Aorta (tissue), 5 donors: Measurements from ENCODE around the gene GSTM1. TPM values are rescaled to one million over a fixed set of nuclear protein-coding genes. Genes with fewer than 3 reads are reported as not detected.

Source experiments
- ATAC-seq: fragments of 200-7000 bp; cut with Tn5 transposase; one replicate; pipeline ENCODE4 v1.9.1; 2022; ENCODE audit warnings: moderate library complexity; ENCODE audit not compliant: low FRiP score
- DNase-seq, 2 donors: peaks; one replicate each; pipeline ENCODE4 v3.0.0-alpha.2; 2020
- H3K27ac ChIP-seq, 2 donors: one replicate each; pipeline ENCODE4 v1.5.1; 2013; ENCODE audit warnings: low read length in 2 of 2, mild to moderate bottlenecking in 2 of 2, moderate library complexity in 2 of 2, control low read depth in 1 of 2, inconsistent platforms in 1 of 2, low read depth in 1 of 2
- H3K27me3 ChIP-seq, 2 donors: one replicate each; pipeline ENCODE4 v1.6.1; 2013; ENCODE audit warnings: control low read depth in 1 of 2, low read length in 1 of 2, mild to moderate bottlenecking in 1 of 2, moderate library complexity in 1 of 2; ENCODE audit not compliant: insufficient read depth in 2 of 2, control insufficient read depth in 1 of 2
- H3K36me3 ChIP-seq, 2 donors: one replicate each; pipeline ENCODE4 v1.6.1; 2013; ENCODE audit warnings: control low read depth in 1 of 2, low read length in 1 of 2, mild to moderate bottlenecking in 1 of 2; ENCODE audit not compliant: insufficient read depth in 2 of 2, control insufficient read depth in 1 of 2
- H3K4me1 ChIP-seq, 2 donors: one replicate each; pipeline ENCODE4 v1.6.1; 2013; ENCODE audit warnings: low read length in 2 of 2, control low read depth in 1 of 2, mild to moderate bottlenecking in 1 of 2, moderate library complexity in 1 of 2; ENCODE audit not compliant: insufficient read depth in 2 of 2, control insufficient read depth in 1 of 2
- H3K4me3 ChIP-seq, 2 donors: one replicate each; pipeline ENCODE4 v1.5.1; 2013; ENCODE audit warnings: low read length in 2 of 2, control low read depth in 1 of 2, mild to moderate bottlenecking in 1 of 2
- H3K9me3 ChIP-seq: one replicate; pipeline ENCODE4 v1.6.1; 2013; ENCODE audit warnings: mild to moderate bottlenecking, low read length; ENCODE audit not compliant: control insufficient read depth
- WGBS, 2 donors: extraction: QIAGEN DNeasy Blood & Tissue Kit; methylation state at CpG; one replicate each; pipeline ENCODE4 v1.1.7; 2013; 5-methylcytosine and 5-hydroxymethylcytosine counted together
- intact Hi-C, 2 donors: fragments of 100-400 bp; cut with DNase I; formaldehyde crosslinking; loops; one replicate each; pipeline versions ENCODE4 v1.14.2 to v1.15.0; 2022
- long read RNA-seq, 2 donors: library from polyadenylated mRNA; unstranded; transcript quantifications; one replicate each; pipeline ENCODE4 v2.0.0, GENCODE V29; 2020 to 2021
- polyA plus RNA-seq, 2 donors: library from polyadenylated mRNA; stranded (reverse); fragments of 200-250 nt; gene quantifications; one replicate each; pipeline ENCODE4 v1.2.3, GENCODE V29; 2013
- total RNA-seq, 2 donors: library from RNA; stranded (reverse); fragmentation: NEBNext Ultra II Directional; extraction: Animal tissue kit (Norgen Biotek cat#: 25700); gene quantifications; one replicate each; pipeline ENCODE4 v1.2.1, GENCODE V29; 2021
- donor health status: healthy with polysubstance abuse.
- donor health status: Bipolar disorder and iron deficiency.
- donor health status: DM: no; HTN: no; CAD: no.
- donor health status: DM: no; HTN: no; CAD: no.
- donor health status: DM: yes; HTN: yes; CAD: no.

Gene GSTM1
- 10 to 100 TPM in 1 of 2 donors, not detected in 1; 63.8 TPM for total RNA-seq
- polyA plus RNA-seq, result 10 to 100 TPM; 42.4 to 54.4 TPM
- long read RNA-seq, donor 1, partial matches to known transcripts, result 0 of 1 reads
- long read RNA-seq, donor 1, other reads (novel, unspliced or antisense), result 1 of 1 reads
- long read RNA-seq, donor 2, transcript GSTM1-201 (8 exons, 1,161 nt), result major isoform, 11 of 15 reads
- long read RNA-seq, donor 2, partial matches to known transcripts, result 0 of 15 reads
- long read RNA-seq, donor 2, other reads (novel, unspliced or antisense), result 2 of 15 reads

DNA sequence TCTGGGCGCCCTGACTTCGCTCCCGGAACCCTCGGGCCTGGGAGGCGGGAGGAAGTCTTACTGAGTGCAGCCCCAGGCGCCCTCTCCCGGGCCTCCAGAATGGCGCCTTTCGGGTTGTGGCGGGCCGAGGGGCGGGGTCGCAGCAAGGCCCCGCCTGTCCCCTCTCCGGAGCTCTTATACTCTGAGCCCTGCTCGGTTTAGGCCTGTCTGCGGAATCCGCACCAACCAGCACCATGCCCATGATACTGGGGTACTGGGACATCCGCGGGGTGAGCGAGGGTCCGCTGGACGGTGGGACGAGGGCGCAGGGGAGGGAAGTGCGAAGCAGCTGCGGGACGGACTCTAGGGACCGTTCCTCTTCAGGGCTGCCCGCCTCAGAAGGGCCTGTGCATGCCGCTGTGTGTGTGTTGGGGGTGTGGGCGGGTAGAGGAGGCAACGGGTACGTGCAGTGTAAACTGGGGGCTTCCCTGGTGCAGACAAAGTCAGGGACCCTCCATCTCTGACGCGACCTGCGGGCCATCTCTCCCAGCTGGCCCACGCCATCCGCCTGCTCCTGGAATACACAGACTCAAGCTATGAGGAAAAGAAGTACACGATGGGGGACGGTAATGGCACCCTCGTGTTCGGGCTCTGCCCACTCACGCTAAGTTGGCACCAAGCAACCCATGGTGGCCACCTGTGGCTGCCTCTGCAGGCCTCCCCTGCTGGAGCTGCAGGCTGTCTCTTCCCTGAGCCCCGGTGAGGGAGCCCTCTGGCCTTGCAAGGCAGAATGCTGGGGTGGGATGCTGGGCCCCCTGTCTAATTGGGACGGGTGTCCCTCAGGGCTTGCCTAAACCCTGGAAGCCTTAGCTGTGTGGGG lies at the start of gene GSTM1:
TSS of gene GSTM1 (plus strand) at position 177 of the 859 bp plus-strand sequence. CDS start at position 234, 57 bp downstream.
- no peaks in the 10 kb centered on the region for H3K36me3 ChIP-seq
- no peak for ATAC-seq
- no peaks in the 10 kb centered on the region for H3K9me3 ChIP-seq
- peak in 1 of 2 donors; percentile 93 for DNase-seq
- 1 to 2% methylated on average over 19 to 46 of the region's 46 CpGs for WGBS, 2 donors
- H3K4me3 ChIP-seq, result peak within 1 kb of the TSS in 1 of 2 donors; percentile 37
- H3K4me1 ChIP-seq, result no peaks in the 10 kb centered on the region
- H3K27ac ChIP-seq, result peak within 1 kb of the TSS in 1 of 2 donors; percentile 66
- H3K27me3 ChIP-seq, result no peaks in the 10 kb centered on the region
- intact Hi-C loops, result loop anchor here in 1 of 2 donors (2.0 to 5.0 kb wide), 2 partner anchors 47 to 141 kb away; partner anchors contain the start of gene GNAI3

DNA sequence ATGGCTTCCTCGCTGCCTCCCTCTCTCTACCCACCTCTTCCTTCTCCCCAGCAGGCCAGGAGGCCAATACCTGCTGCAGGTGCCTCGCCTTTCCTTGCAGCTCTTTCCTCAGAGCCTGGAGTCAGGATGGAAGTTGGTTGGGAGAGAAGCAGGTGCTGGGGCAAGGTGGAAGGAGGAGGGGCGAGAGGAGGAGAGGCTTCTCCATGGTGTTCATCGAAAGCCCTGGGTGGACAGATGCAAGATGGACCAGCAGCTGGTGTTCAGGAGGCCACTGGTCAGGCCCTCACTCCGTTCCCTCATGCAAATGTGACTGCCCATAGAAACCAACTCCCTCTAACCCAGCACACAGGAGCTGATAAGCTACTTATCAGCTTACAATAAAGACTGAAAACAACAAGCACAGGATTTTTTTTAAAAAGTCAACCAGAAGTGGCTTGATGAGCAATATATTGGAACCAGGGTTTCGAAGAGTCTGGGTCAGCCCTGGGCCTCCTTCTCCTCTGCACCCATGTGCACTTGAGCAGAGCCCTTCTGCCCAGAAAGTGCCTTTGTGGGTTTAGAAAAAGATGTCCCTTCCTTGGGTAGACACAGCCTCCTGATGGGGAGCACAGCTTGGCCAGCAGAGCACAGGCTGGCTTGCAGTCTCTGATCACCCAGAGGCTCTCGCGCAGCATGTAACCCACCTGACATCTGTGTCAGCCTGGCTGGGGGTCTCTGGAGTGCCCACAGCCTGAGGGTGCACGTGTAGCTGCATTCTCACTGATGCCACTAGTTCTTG lies 48.4 kb upstream of the GSTM1 start:
- no peak for DNase-seq

GRCh38 chr1:109639841-109640184 lies 47.8 kb upstream of the GSTM1 start:
- 45 to 54% methylated on average over 6 of the region's 6 CpGs for WGBS, 2 donors
- DNase-seq, result peak in 1 of 2 donors; percentile 67

More for the DNA sequence above, 48.4 kb upstream of the GSTM1 start:
- intact Hi-C loops, result no loop called here
- Histone ChIP-seq H3K27ac (no peak overlapping the region), H3K27me3 (no peaks in the 10 kb centered on the region), H3K4me1 (no peaks in the 10 kb centered on the region), H3K36me3 (no peaks in the 10 kb centered on the region), H3K9me3 (no peaks in the 10 kb centered on the region), H3K4me3 (no peak overlapping the region)
- ATAC-seq, result no peak
- WGBS, 2 donors, result 89 to 90% methylated on average over 9 of the region's 9 CpGs

GRCh38 chr1:109640285-109640865 lies 47.2 kb upstream of the GSTM1 start:
- Histone ChIP-seq H3K27me3 (no peaks in the 10 kb centered on the region), H3K4me1 (no peaks in the 10 kb centered on the region), H3K4me3 (no peak overlapping the region), H3K9me3 (no peaks in the 10 kb centered on the region), H3K36me3 (no peaks in the 10 kb centered on the region), H3K27ac (no peak overlapping the region)
- intact Hi-C loops, result loop anchor here (2.0 to 5.0 kb wide), 4 partner anchors 46 to 347 kb away; partner anchors contain the start of gene GSTM1 (in 1 of the 2)
- ATAC-seq, result peak; percentile 85
- DNase-seq, result peak; percentile 91 to 96
- 47% methylated on average over 5 of the region's 5 CpGs for WGBS, 2 donors

More at GRCh38 chr1:109639841-109640184, 47.8 kb upstream of the GSTM1 start:
- H3K27ac ChIP-seq, result no peak overlapping the region
- no peaks in the 10 kb centered on the region for H3K27me3 ChIP-seq
- H3K4me3 ChIP-seq, result no peak overlapping the region
- ATAC-seq, result no peak
- H3K4me1 ChIP-seq, result no peaks in the 10 kb centered on the region
- no peaks in the 10 kb centered on the region for H3K36me3 ChIP-seq
- intact Hi-C loops, result loop anchor here (2.0 to 5.0 kb wide), 4 partner anchors 47 to 347 kb away; partner anchors contain the start of gene GSTM1 (in 1 of the 2)
- H3K9me3 ChIP-seq, result no peaks in the 10 kb centered on the region

DNA sequence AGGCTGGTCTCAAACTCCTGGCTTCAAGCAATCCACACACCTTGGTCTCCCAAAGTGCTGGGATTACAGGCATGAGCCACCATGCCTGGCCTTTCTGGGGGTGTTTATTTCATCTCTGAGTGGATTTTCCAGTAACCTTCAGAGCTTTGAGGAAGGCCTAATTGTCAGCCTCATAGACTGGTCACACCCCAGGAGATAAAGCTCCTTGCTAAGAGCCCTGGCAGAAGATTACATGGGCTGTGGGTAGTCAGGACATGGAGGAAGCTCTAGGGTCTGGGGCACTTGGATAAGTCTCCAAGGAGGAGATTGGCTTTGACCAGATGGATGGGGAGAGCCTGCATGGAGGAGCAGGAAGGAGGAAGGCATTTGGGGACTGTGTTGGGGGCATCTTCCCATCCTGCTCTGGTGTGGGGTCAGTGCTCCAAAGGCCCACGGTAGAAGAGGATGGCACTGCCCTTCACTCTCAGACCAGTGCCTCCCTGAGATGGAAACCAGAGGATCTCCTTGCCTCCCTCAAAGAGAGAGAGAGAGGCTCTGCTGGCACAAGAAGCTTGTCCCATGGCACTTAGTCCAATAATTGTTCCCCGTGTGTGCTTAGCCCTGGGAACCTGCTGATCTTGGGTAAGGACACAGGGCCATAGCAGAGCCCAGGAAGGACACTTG lies 46.4 kb upstream of the GSTM1 start:
- ATAC-seq (no peak), DNase-seq (peak in 1 of 2 donors; percentile 30)
- 62 to 84% methylated on average over 2 of the region's 2 CpGs for WGBS, 2 donors
- Histone ChIP-seq H3K4me1 (no peaks in the 10 kb centered on the region), H3K9me3 (no peaks in the 10 kb centered on the region), H3K27ac (no peak overlapping the region), H3K36me3 (no peaks in the 10 kb centered on the region), H3K4me3 (no peak overlapping the region), H3K27me3 (no peaks in the 10 kb centered on the region)
- intact Hi-C loops, result loop anchor here (2.0 to 5.0 kb wide), 4 partner anchors 46 to 346 kb away; partner anchors contain the start of gene GSTM1 (in 1 of the 2)

DNA sequence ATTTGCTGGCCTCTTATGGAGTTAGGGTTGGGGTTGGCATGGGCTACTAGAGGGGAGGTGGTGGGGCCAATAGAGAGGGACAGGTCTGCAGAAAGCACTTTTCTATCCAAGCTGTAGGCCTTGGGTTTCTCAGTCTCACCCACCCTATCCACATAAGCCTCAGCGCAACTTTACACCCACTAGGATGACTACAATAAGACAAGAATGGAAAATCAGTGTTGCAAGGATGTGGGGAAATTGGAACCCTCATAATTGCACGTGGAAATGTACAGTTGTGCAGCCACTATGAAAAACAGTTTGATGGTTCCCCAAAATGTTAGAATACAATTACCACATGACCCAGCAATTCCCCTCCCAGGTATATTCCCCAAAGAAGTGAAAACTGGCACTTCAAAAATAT lies 45.8 kb upstream of the GSTM1 start:
- H3K36me3 ChIP-seq, result no peaks in the 10 kb centered on the region
- H3K9me3 ChIP-seq, result no peaks in the 10 kb centered on the region
- H3K27ac ChIP-seq, result no peak overlapping the region
- ATAC-seq (no peak), DNase-seq (no peak)
- H3K4me1 ChIP-seq, result no peaks in the 10 kb centered on the region
- no peaks in the 10 kb centered on the region for H3K27me3 ChIP-seq
- WGBS, 2 donors, result 81 to 82% methylated on average over 2 of the region's 2 CpGs
- no peak overlapping the region for H3K4me3 ChIP-seq
- intact Hi-C loops, result loop anchor here (2.0 to 5.0 kb wide), 4 partner anchors 45 to 345 kb away; partner anchors contain the start of gene GSTM1 (in 1 of the 2)

GRCh38 chr1:109642626-109643025 lies 45.0 kb upstream of the GSTM1 start:
- DNase-seq, result no peak
- 76 to 79% methylated on average over 3 of the region's 3 CpGs for WGBS, 2 donors
- no peak overlapping the region for H3K4me3 ChIP-seq
- no peaks in the 10 kb centered on the region for H3K9me3 ChIP-seq
- H3K4me1 ChIP-seq, result no peaks in the 10 kb centered on the region
- H3K27ac ChIP-seq, result no peak overlapping the region
- no peaks in the 10 kb centered on the region for H3K36me3 ChIP-seq
- intact Hi-C loops, result loop anchor here (1.0 to 5.0 kb wide), 3 partner anchors 96 to 345 kb away; no protein-coding TSS in a partner anchor
- no peak for ATAC-seq
- no peaks in the 10 kb centered on the region for H3K27me3 ChIP-seq
